Activated T-helper 17 cell treated with anti-CD3 and anti-CD28 coated beads, Interleukin-2, amount 50 U/mL, for 72 hours (primary cell): Measurements from ENCODE around the gene SLAMF1. TPM values are rescaled to one million over a fixed set of nuclear protein-coding genes. Genes with fewer than 3 reads are reported as not detected.

Experiments
- ATAC-seq: fragments of 150-1000 bp; cut with Tn5 transposase; replicated peaks from 2 replicates; pipeline ENCODE4 v1.10.0; 2021; ENCODE audit warnings: mild to moderate bottlenecking, moderate library complexity
- H3K27ac Mint-ChIP-seq: one replicate; pipeline ENCODE4 v1.8.0; 2022; ENCODE audit warnings: mixed read lengths
- H3K27me3 Mint-ChIP-seq: one replicate; pipeline ENCODE4 v1.8.0; 2022; ENCODE audit warnings: mixed read lengths
- H3K36me3 Mint-ChIP-seq: one replicate; pipeline ENCODE4 v1.8.0; 2022; ENCODE audit warnings: low read depth, mild to moderate bottlenecking, mixed read lengths
- H3K4me1 Mint-ChIP-seq: one replicate; pipeline ENCODE4 v1.8.0; 2022; ENCODE audit warnings: mixed read lengths
- H3K4me3 Mint-ChIP-seq: one replicate; pipeline ENCODE4 v1.8.0; 2022; ENCODE audit warnings: mild to moderate bottlenecking, mixed read lengths
- H3K9me3 Mint-ChIP-seq: one replicate; pipeline ENCODE4 v1.8.0; 2022; ENCODE audit warnings: mixed read lengths
- total RNA-seq, 2 donors: library from RNA; stranded (reverse); gene quantifications; one replicate each; pipeline ENCODE4 v1.2.3, GENCODE V29; 2022

The SLAMF1 gene
- total RNA-seq, 2 donors from 2014 or later, result 121 to 186 TPM

- peaks cover 46% of the 10 kb centered on the region for H3K4me1 Mint-ChIP-seq
- H3K27me3 Mint-ChIP-seq, result no peaks in the 10 kb centered on the region
- H3K4me3 Mint-ChIP-seq, result peak overlapping the region; percentile 19
- H3K36me3 Mint-ChIP-seq, result peaks cover 100% of the 10 kb centered on the region
- no peak for ATAC-seq
- no peaks in the 10 kb centered on the region for H3K9me3 Mint-ChIP-seq
- peak overlapping the region; percentile 72 for H3K27ac Mint-ChIP-seq
Observed at GRCh38 chr1:160618327-160618726, 28.5 kb downstream of the SLAMF1 start.

- no peak for ATAC-seq
- no peaks in the 10 kb centered on the region for H3K9me3 Mint-ChIP-seq
- peaks cover 38% of the 10 kb centered on the region for H3K4me1 Mint-ChIP-seq
- H3K27ac Mint-ChIP-seq, result peak overlapping the region; percentile 33
- H3K4me3 Mint-ChIP-seq, result peak overlapping the region; percentile 10
- H3K36me3 Mint-ChIP-seq, result peaks cover 100% of the 10 kb centered on the region
- H3K27me3 Mint-ChIP-seq, result no peaks in the 10 kb centered on the region
Observed at GRCh38 chr1:160615660-160616059, 31.2 kb downstream of the SLAMF1 start.

GRCh38 chr1:160614410-160614809, 32.4 kb downstream of the SLAMF1 start:
- Mint-ChIP-seq H3K27ac (peak overlapping the region; percentile 70), H3K27me3 (no peaks in the 10 kb centered on the region), H3K9me3 (no peaks in the 10 kb centered on the region), H3K36me3 (peaks cover 100% of the 10 kb centered on the region), H3K4me1 (peaks cover 32% of the 10 kb centered on the region), H3K4me3 (peak overlapping the region; percentile 26)
- no peak for ATAC-seq

- H3K4me3 Mint-ChIP-seq, result peak overlapping the region; percentile 26
- peak overlapping the region; percentile 70 for H3K27ac Mint-ChIP-seq
- no peaks in the 10 kb centered on the region for H3K9me3 Mint-ChIP-seq
- peak; percentile 18 for ATAC-seq
- peaks cover 30% of the 10 kb centered on the region for H3K4me1 Mint-ChIP-seq
- H3K36me3 Mint-ChIP-seq, result peaks cover 100% of the 10 kb centered on the region
- no peaks in the 10 kb centered on the region for H3K27me3 Mint-ChIP-seq
Observed at GRCh38 chr1:160612613-160613218, 34.1 kb downstream of the SLAMF1 start.

- Mint-ChIP-seq H3K4me1 (peaks cover 50% of the 10 kb centered on the region), H3K27ac (peak overlapping the region; percentile 89), H3K9me3 (no peaks in the 10 kb centered on the region), H3K27me3 (no peaks in the 10 kb centered on the region), H3K4me3 (peak overlapping the region; percentile 39), H3K36me3 (peaks cover 96% of the 10 kb centered on the region)
- ATAC-seq, result no peak
Observed at GRCh38 chr1:160610569-160611242, 36.1 kb downstream of the SLAMF1 start.

- peaks cover 57% of the 10 kb centered on the region for H3K4me1 Mint-ChIP-seq
- ATAC-seq, result no peak
- no peaks in the 10 kb centered on the region for H3K27me3 Mint-ChIP-seq
- peak overlapping the region; percentile 89 for H3K27ac Mint-ChIP-seq
- H3K36me3 Mint-ChIP-seq, result peaks cover 87% of the 10 kb centered on the region
- peak overlapping the region; percentile 80 for H3K4me3 Mint-ChIP-seq
- H3K9me3 Mint-ChIP-seq, result peaks cover 4% of the 10 kb centered on the region
Observed at GRCh38 chr1:160608941-160609340, 37.9 kb downstream of the SLAMF1 start.

GRCh38 chr1:160608514-160608913, 38.3 kb downstream of the SLAMF1 start:
- Mint-ChIP-seq H3K27ac (peak overlapping the region; percentile 89), H3K4me1 (peaks cover 54% of the 10 kb centered on the region), H3K4me3 (peak overlapping the region; percentile 80), H3K36me3 (peaks cover 82% of the 10 kb centered on the region), H3K27me3 (no peaks in the 10 kb centered on the region), H3K9me3 (peaks cover 4% of the 10 kb centered on the region)
- ATAC-seq, result no peak

- peaks cover 78% of the 10 kb centered on the region for H3K36me3 Mint-ChIP-seq
- H3K4me3 Mint-ChIP-seq, result peak overlapping the region; percentile 80
- H3K4me1 Mint-ChIP-seq, result peaks cover 53% of the 10 kb centered on the region
- ATAC-seq, result peak; percentile 17
- no peaks in the 10 kb centered on the region for H3K27me3 Mint-ChIP-seq
- H3K27ac Mint-ChIP-seq, result peak overlapping the region; percentile 89
- peaks cover 6% of the 10 kb centered on the region for H3K9me3 Mint-ChIP-seq
Observed at GRCh38 chr1:160608057-160608456, 38.8 kb downstream of the SLAMF1 start.

- Mint-ChIP-seq H3K36me3 (peaks cover 74% of the 10 kb centered on the region), H3K4me1 (peaks cover 49% of the 10 kb centered on the region), H3K27me3 (no peaks in the 10 kb centered on the region), H3K27ac (peak overlapping the region; percentile 89), H3K4me3 (peak overlapping the region; percentile 80), H3K9me3 (peaks cover 10% of the 10 kb centered on the region)
- ATAC-seq, result peak; percentile 14
Observed at GRCh38 chr1:160607672-160608032, 39.2 kb downstream of the SLAMF1 start.

GRCh38 chr1:160607011-160607671, 39.7 kb downstream of the SLAMF1 start:
- H3K4me3 Mint-ChIP-seq, result peak overlapping the region; percentile 80
- H3K4me1 Mint-ChIP-seq, result peaks cover 48% of the 10 kb centered on the region
- H3K9me3 Mint-ChIP-seq, result peaks cover 10% of the 10 kb centered on the region
- H3K27ac Mint-ChIP-seq, result peak overlapping the region; percentile 89
- H3K27me3 Mint-ChIP-seq, result no peaks in the 10 kb centered on the region
- H3K36me3 Mint-ChIP-seq, result peaks cover 69% of the 10 kb centered on the region
- peak; percentile 89 for ATAC-seq

- Mint-ChIP-seq H3K27ac (peak overlapping the region; percentile 89), H3K4me3 (peak overlapping the region; percentile 80), H3K9me3 (peaks cover 10% of the 10 kb centered on the region), H3K36me3 (peaks cover 63% of the 10 kb centered on the region), H3K27me3 (no peaks in the 10 kb centered on the region), H3K4me1 (peaks cover 48% of the 10 kb centered on the region)
- ATAC-seq, result no peak
Observed at GRCh38 chr1:160606611-160607010, 40.2 kb downstream of the SLAMF1 start.

- Mint-ChIP-seq H3K9me3 (peaks cover 13% of the 10 kb centered on the region), H3K4me1 (peaks cover 43% of the 10 kb centered on the region), H3K4me3 (peak overlapping the region; percentile 80), H3K27me3 (no peaks in the 10 kb centered on the region), H3K36me3 (peaks cover 57% of the 10 kb centered on the region), H3K27ac (peak overlapping the region; percentile 89)
- peak; percentile 31 for ATAC-seq
Observed at GRCh38 chr1:160605792-160606479, 40.9 kb downstream of the SLAMF1 start.

- H3K4me1 Mint-ChIP-seq, result peaks cover 40% of the 10 kb centered on the region
- no peaks in the 10 kb centered on the region for H3K27me3 Mint-ChIP-seq
- peaks cover 13% of the 10 kb centered on the region for H3K9me3 Mint-ChIP-seq
- H3K36me3 Mint-ChIP-seq, result peaks cover 49% of the 10 kb centered on the region
- ATAC-seq, result no peak
- H3K27ac Mint-ChIP-seq, result peak overlapping the region; percentile 89
- H3K4me3 Mint-ChIP-seq, result peak overlapping the region; percentile 80
Observed at GRCh38 chr1:160605205-160605604, 41.6 kb downstream of the SLAMF1 start.

- no peaks in the 10 kb centered on the region for H3K27me3 Mint-ChIP-seq
- H3K27ac Mint-ChIP-seq, result no peak overlapping the region
- peaks cover 8% of the 10 kb centered on the region for H3K9me3 Mint-ChIP-seq
- no peak overlapping the region for H3K4me3 Mint-ChIP-seq
- no peak for ATAC-seq
- H3K4me1 Mint-ChIP-seq, result no peaks in the 10 kb centered on the region
- no peaks in the 10 kb centered on the region for H3K36me3 Mint-ChIP-seq
Observed at GRCh38 chr1:160597705-160598104, 49.1 kb downstream of the SLAMF1 start.
